Tibial nerve (tissue), 4 donors: ENCODE measurements around the gene RMI2.

Source experiments
- CTCF ChIP-seq, 5 experiments: fragments of 200-600 bp in 3 of 5; fragments of 450-650 bp in 2 of 5; sonication (generic) in 3 of 5; IDR thresholded peaks; one replicate each; pipeline ENCODE4 v1.5.1; 2016 to 2019; ENCODE audit warnings: antibody characterized with exemption in 5 of 5, mild to moderate bottlenecking in 3 of 5, moderate library complexity in 2 of 5
- EP300 ChIP-seq, 2 donors: sonication (generic); formaldehyde crosslinking; IDR thresholded peaks; one replicate each; pipeline ENCODE4 v1.6.1; 2017; ENCODE audit warnings: antibody characterized with exemption in 2 of 2, mild to moderate bottlenecking in 1 of 2
- POLR2A ChIP-seq, 2 donors: fragments of 450-650 bp; IDR thresholded peaks; one replicate each; pipeline ENCODE4 v1.6.1; 2017; ENCODE audit warnings: antibody characterized with exemption in 2 of 2, mild to moderate bottlenecking in 2 of 2, moderate library complexity in 2 of 2

GRCh38 chr16:11309895-11310633, 35.2 kb upstream of the RMI2 start:
- TF ChIP-seq POLR2A (IDR thresholded peaks at IDR 0.05) (no peak), CTCF (IDR thresholded peaks at IDR 0.05) (no peak), EP300 (IDR thresholded peaks at IDR 0.05) (no peak)
